HTERT RPE-1 (cell line): ENCODE data around the gene CXCL1.

Source experiments
- in situ Hi-C: fragments of 300-500 bp; cut with MboI; formaldehyde crosslinking; loops from 4 replicates; pipeline ENCODE4 v1.14.3; 2020; ENCODE audit warnings: low sequenced_read_pairs

CXCL1 gene

GRCh38 chr4:73850261-73850970 lies 18.8 kb upstream of the CXCL1 start:
- in situ Hi-C loops = no loop called here

- in situ Hi-C loops = no loop called here
Observed at GRCh38 chr4:73851293-73851692, 17.9 kb upstream of the CXCL1 start.

- in situ Hi-C loops = no loop called here
Observed at GRCh38 chr4:73852771-73853170, 16.4 kb upstream of the CXCL1 start.

- in situ Hi-C loops = no loop called here
Observed at GRCh38 chr4:73853246-73853704, 15.9 kb upstream of the CXCL1 start, which contains the start of gene PF4V1. Gene PF4V1 (plus strand): TSS chr4:73853296. CDS start chr4:73853363, 67 bp downstream.

- in situ Hi-C loops = no loop called here
Observed at GRCh38 chr4:73853718-73854473, 15.3 kb upstream of the CXCL1 start.

- in situ Hi-C loops = no loop called here
Observed at GRCh38 chr4:73855406-73855805, 13.8 kb upstream of the CXCL1 start.

- in situ Hi-C loops = no loop called here
Observed at GRCh38 chr4:73856518-73856917, 12.7 kb upstream of the CXCL1 start.

- in situ Hi-C loops = no loop called here
Observed at GRCh38 chr4:73859614-73860088, 9.5 kb upstream of the CXCL1 start.

- in situ Hi-C loops = no loop called here
Observed at GRCh38 chr4:73860181-73860580, 9.0 kb upstream of the CXCL1 start.

GRCh38 chr4:73860917-73861316 lies 8.3 kb upstream of the CXCL1 start:
- in situ Hi-C loops = no loop called here

- in situ Hi-C loops = no loop called here
Observed at GRCh38 chr4:73862322-73862721, 6.9 kb upstream of the CXCL1 start.

- in situ Hi-C loops = no loop called here
Observed at GRCh38 chr4:73864365-73864764, 4.8 kb upstream of the CXCL1 start.

- in situ Hi-C loops = no loop called here
Observed at GRCh38 chr4:73864961-73865360, 4.2 kb upstream of the CXCL1 start.

- in situ Hi-C loops = no loop called here
Observed at GRCh38 chr4:73865431-73866096, 3.6 kb upstream of the CXCL1 start.

- in situ Hi-C loops = no loop called here
Observed at GRCh38 chr4:73866246-73866645, 2.9 kb upstream of the CXCL1 start.

GRCh38 chr4:73867783-73868182 lies 1.4 kb upstream of the CXCL1 start:
- in situ Hi-C loops = no loop called here

- in situ Hi-C loops = no loop called here
Observed at GRCh38 chr4:73868206-73869129, 725 bp upstream of the CXCL1 start.

GRCh38 chr4:73870260-73870659 lies 1.1 kb downstream of the CXCL1 start:
- in situ Hi-C loops = no loop called here

GRCh38 chr4:73870768-73871167 lies 1.6 kb downstream of the CXCL1 start:
- in situ Hi-C loops = no loop called here

- in situ Hi-C loops = no loop called here
Observed at GRCh38 chr4:73871511-73872310, 2.5 kb downstream of the CXCL1 start.
